Uterus (tissue), 2 donors: ENCODE measurements around the gene RPS17.

Source experiments
- POLR2A ChIP-seq, 2 donors: fragments of 450-650 bp; IDR thresholded peaks; one replicate each; pipeline ENCODE4 v1.6.1; 2016; ENCODE audit warnings: antibody characterized with exemption in 2 of 2, mild to moderate bottlenecking in 1 of 2, moderate library complexity in 1 of 2
- TF ChIP-seq, protein P1 (sequence below), 4 experiments: fragments of 200-600 bp in 2 of 4; fragments of 450-650 bp in 2 of 4; sonication (generic) in 2 of 4; IDR thresholded peaks; one replicate each; pipeline ENCODE4 v1.5.1; 2016 to 2019; ENCODE audit warnings: antibody characterized with exemption in 4 of 4, mild to moderate bottlenecking in 2 of 4, moderate library complexity in 1 of 4

DNA sequence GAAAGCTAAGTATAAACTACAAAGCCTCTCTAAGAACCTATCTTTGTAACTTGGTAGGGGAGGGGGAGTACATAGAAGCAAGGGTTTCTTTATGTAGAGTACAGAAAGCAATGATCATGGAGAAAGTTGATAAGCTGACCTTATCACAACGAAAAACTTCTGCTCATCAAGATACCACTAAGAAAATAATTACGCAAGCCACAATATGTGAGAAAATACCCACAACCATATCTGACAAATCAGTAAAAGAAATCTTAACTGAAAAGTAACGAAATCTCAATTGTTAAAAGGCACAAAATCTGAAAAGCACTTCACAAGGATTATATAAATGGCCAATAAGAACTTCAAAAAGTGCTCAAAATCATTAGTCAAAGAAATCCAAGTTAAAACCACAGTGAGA is 35.1 kb upstream of the RPS17 start:
- TF ChIP-seq, protein P1, sequence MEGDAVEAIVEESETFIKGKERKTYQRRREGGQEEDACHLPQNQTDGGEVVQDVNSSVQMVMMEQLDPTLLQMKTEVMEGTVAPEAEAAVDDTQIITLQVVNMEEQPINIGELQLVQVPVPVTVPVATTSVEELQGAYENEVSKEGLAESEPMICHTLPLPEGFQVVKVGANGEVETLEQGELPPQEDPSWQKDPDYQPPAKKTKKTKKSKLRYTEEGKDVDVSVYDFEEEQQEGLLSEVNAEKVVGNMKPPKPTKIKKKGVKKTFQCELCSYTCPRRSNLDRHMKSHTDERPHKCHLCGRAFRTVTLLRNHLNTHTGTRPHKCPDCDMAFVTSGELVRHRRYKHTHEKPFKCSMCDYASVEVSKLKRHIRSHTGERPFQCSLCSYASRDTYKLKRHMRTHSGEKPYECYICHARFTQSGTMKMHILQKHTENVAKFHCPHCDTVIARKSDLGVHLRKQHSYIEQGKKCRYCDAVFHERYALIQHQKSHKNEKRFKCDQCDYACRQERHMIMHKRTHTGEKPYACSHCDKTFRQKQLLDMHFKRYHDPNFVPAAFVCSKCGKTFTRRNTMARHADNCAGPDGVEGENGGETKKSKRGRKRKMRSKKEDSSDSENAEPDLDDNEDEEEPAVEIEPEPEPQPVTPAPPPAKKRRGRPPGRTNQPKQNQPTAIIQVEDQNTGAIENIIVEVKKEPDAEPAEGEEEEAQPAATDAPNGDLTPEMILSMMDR (IDR thresholded peaks at IDR 0.05) = no peak
- TF ChIP-seq POLR2A (IDR thresholded peaks at IDR 0.05) = no peak
